GM20000 (cell line): ENCODE data around the gene PLCH2.

ENCODE experiments used
- DNase-seq: peaks from one replicate; pipeline ENCODE4 v3.0.0; 2012; ENCODE audit warnings: low spot score
- TF ChIP-seq, protein P1 (sequence below): IDR thresholded peaks from 2 replicates; pipeline ENCODE4 v1.5.1; 2012; ENCODE audit warnings: mild to moderate bottlenecking, control low read depth; ENCODE audit errors: extremely low read depth, missing control alignments

Gene PLCH2

DNA sequence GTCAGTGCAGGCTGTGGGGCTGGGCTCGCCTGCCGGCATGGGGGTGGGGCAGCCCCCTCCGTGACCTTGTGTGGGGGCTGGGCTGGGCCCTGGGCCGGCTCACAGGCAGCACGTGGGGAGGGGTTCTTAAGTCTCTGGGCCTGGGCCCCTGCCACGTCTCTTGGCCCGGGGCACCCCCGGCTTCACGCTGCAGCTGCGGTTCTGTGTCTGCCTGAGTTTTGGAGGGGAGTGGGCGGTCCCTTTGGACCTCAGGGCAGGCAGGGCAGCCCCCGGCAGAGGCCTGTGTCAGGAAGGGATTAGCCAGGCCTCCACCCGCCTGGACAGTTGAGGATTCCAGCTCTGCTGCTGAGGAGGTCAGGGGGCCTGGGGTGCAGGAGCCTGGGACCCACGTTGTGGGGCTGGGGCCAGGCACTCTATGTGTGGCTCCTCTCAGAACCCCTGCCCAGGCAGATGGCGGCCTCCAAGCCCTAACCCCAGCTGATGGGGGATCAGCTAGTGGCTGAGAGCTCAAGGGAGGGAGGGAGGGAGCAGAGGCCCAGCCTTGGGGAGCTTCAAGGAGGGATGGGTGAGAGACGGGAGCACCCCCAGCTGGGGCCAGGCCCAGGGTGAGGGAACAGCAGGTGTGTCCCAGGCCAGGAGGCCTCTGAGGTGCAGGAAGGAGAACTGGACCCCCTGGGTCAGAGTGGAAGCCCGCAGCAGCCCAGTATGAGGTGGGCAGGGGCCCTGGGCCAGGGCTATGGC is 1.8 kb upstream of the PLCH2 start:
- TF ChIP-seq, protein P1, sequence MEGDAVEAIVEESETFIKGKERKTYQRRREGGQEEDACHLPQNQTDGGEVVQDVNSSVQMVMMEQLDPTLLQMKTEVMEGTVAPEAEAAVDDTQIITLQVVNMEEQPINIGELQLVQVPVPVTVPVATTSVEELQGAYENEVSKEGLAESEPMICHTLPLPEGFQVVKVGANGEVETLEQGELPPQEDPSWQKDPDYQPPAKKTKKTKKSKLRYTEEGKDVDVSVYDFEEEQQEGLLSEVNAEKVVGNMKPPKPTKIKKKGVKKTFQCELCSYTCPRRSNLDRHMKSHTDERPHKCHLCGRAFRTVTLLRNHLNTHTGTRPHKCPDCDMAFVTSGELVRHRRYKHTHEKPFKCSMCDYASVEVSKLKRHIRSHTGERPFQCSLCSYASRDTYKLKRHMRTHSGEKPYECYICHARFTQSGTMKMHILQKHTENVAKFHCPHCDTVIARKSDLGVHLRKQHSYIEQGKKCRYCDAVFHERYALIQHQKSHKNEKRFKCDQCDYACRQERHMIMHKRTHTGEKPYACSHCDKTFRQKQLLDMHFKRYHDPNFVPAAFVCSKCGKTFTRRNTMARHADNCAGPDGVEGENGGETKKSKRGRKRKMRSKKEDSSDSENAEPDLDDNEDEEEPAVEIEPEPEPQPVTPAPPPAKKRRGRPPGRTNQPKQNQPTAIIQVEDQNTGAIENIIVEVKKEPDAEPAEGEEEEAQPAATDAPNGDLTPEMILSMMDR, result no peak
- no peak for DNase-seq

DNA sequence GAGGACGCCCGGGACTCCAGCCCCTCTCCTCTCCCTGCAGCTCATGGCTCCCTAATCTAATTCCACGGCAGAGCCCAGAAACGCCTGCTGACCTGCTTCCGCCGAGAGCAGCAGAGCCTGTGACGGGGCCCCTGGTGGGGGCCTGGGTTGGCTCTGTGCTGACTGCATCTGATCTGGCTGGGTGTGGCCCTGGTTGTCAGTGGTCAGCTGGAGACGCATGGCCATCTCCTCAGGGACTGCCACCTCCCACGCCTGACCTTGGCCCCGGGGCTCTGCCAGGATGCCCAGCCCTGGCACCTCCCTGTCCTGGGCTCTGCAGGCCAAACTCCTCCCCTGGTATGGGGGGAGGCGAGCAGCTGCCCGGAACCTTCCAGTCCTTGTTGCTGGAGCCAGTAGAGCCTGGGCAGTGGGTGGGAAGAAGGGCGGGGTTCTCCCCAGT is 1.1 kb upstream of the PLCH2 start:
- TF ChIP-seq, protein P1, result no peak
- DNase-seq, result no peak

- no peak for DNase-seq
- TF ChIP-seq, protein P1, result no peak
Measured at GRCh38 chr1:2475571-2475970, 518 bp upstream of the PLCH2 start.

DNA sequence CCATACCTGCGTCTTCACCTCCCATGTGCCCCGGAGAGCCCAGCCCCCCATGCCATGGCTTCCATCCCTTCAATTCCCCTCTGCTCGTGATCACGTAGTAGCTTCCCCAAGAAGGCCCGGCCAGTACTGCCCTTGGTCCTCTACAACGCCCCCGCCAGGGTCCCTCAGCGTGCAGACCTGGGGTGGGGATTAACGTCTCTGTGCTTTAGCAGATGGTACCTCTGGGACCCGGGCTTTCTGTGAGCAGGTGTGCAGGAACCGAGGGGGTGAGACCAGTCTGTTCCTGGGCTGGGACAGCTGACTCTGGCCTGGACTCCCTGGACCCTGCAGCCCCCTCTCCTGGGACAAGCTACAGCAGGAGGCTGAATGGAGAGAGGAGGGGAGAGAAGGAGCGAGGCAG is 1.2 kb downstream of the PLCH2 start:
- TF ChIP-seq, protein P1, result no peak
- no peak for DNase-seq

GRCh38 chr1:2477791-2478499 is 1.9 kb downstream of the PLCH2 start:
- DNase-seq, result no peak
- TF ChIP-seq, protein P1, result no peak

DNA sequence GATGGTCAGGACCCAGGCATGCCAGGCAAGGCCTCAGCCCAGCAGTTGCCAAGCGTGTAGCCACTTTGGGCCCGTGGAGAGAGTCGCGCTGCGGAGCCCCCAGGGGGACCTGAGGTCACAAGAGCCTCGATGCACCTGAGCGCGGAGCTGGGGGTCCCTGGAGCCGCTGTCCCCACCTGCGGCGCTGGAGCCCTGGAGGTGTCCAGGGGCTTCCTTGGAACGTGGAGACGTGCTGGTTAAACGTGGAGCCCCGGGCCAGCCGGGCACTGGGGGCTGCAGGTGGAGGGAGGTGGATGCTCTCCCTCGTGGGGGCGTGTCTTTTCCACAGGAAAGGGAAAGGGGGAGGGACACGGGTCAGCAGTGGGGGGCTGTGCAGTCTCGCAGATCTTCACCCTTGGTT is 3.1 kb downstream of the PLCH2 start:
- DNase-seq, result no peak
- TF ChIP-seq, protein P1, result no peak

GRCh38 chr1:2479618-2480017 is 3.5 kb downstream of the PLCH2 start:
- no peak for DNase-seq
- TF ChIP-seq, protein P1, result no peak
